Stimulated activated memory B cell treated with anti-CD40 and anti-IgM and Interleukin-4, amounts not matched to agents 10 μg/mL and 1 μg/mL and 100 μg/mL, for 72 hours (primary cell): ENCODE results near the gene GMDS.
"Not testable (repeated sequence)": the region's sequence is repeated elsewhere in the genome, so short reads cannot be mapped to it uniquely, and the experiment has no call there.

ENCODE experiments used
- ATAC-seq: fragments of 150-1000 bp; cut with Tn5 transposase; 2 replicates; pipeline ENCODE4 v1.10.0; 2021
- H3K27ac Mint-ChIP-seq: one replicate; pipeline ENCODE4 v1.8.0; 2022; ENCODE audit warnings: mild to moderate bottlenecking, mixed read lengths
- H3K27me3 Mint-ChIP-seq: one replicate; pipeline ENCODE4 v1.8.0; 2022; ENCODE audit warnings: mixed read lengths
- H3K36me3 Mint-ChIP-seq: one replicate; pipeline ENCODE4 v1.8.0; 2022; ENCODE audit warnings: mixed read lengths
- H3K4me1 Mint-ChIP-seq: one replicate; pipeline ENCODE4 v1.8.0; 2022; ENCODE audit warnings: mixed read lengths
- H3K4me3 Mint-ChIP-seq: one replicate; pipeline ENCODE4 v1.8.0; 2022; ENCODE audit warnings: mild to moderate bottlenecking, moderate library complexity, mixed read lengths
- H3K9me3 Mint-ChIP-seq: one replicate; pipeline ENCODE4 v1.8.0; 2022; ENCODE audit warnings: mixed read lengths

GMDS gene

DNA sequence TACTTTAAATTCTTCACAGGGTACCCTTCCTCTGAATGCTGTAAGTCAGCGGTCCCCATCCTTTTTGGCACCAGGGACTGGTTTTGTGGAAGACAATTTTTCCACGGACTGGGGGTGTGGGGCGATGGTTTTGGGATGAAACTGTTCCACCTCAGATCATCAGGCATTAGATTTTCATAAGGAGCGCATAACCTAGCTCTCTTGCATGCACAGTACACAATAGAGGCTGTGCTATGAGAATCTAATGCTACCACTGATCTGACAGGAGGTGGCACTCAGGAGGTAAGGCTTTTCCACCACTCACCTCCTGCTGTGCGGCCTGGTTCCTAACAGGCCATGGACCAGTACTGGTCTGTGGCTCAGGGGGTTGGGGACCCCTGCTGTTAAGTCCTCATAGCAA lies 399.9 kb downstream of the GMDS start:
- not testable (repeated sequence) for H3K4me3 Mint-ChIP-seq, H3K4me1 Mint-ChIP-seq, H3K27ac Mint-ChIP-seq, H3K27me3 Mint-ChIP-seq, ATAC-seq, H3K9me3 Mint-ChIP-seq
- H3K36me3 Mint-ChIP-seq: peaks cover 19% of the 10 kb centered on the region

DNA sequence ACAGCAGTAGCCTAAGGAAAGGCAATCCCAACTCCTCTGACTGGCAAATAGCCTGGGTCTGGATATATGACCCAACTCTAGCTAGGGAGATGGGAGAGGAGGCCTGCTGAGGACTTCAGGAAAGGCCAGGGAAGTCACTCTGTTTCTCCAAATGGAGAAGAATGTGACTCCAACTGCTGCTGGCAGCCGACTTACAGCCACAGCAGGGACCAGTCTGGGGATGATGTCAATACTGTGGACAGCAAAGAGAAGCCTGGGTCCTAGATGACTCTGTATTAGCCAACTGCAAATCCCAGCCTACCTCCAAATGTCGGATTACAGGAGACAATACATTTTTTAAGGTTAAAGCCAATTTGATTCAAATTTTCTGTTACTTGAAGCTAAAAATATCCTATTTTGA lies 403.1 kb downstream of the GMDS start:
- no peak for ATAC-seq
- no peaks in the 10 kb centered on the region for H3K9me3 Mint-ChIP-seq
- no peaks in the 10 kb centered on the region for H3K4me1 Mint-ChIP-seq
- no peaks in the 10 kb centered on the region for H3K27me3 Mint-ChIP-seq
- H3K36me3 Mint-ChIP-seq: peaks cover 13% of the 10 kb centered on the region
- no peak overlapping the region for H3K27ac Mint-ChIP-seq
- no peak overlapping the region for H3K4me3 Mint-ChIP-seq

DNA sequence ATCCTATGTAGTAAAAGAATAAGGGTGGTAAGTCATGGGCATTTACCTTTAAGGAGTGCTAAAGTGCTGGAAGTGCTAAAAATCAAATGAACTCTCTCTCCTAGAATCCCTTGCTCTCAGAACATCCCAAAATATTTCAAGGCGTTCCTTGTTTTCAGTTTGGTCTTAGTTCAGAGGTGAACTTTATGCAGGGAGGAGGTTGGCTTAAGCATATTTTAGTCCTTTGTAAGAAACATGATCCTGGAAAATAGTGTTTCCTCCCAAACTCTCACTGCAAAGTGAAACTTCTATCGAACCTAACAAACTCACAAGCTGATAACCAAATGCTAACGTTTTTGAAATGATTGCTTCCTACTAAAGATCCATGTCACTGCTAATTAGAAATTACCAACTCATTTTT lies 404.3 kb downstream of the GMDS start:
- no peak overlapping the region for H3K27ac Mint-ChIP-seq
- no peaks in the 10 kb centered on the region for H3K27me3 Mint-ChIP-seq
- no peak overlapping the region for H3K4me3 Mint-ChIP-seq
- no peak for ATAC-seq
- no peaks in the 10 kb centered on the region for H3K9me3 Mint-ChIP-seq
- H3K4me1 Mint-ChIP-seq: no peaks in the 10 kb centered on the region
- H3K36me3 Mint-ChIP-seq: peaks cover 11% of the 10 kb centered on the region

DNA sequence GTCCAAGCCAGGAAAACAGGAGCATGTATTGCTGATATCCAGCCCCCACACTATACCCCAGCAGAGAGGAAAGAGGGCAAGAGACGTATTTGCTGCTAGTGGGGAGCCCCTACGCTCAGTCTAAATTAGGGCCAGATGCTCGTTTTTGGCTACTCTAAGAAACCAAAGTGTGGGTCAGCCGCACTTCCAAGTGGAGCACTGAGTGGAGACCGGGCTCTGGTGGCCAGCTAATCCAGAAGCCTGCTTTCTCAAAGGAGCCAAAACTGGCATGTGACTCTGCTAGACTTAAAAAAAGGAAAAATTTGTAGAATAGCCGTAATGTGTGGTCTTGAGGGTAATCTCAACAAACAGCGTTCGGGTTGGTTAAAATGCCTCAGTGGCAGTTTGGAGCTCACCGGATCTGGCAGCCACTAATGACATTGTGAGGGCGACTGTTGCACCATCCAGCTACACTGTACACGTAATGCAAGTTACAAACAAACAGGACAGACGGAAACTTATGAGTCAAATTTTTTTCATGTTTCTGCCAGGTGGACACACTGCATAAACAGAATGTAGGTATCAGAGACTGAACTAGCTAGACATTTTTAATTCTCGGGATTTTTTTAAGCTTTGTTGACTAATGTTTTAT lies 404.8 kb downstream of the GMDS start:
- no peak overlapping the region for H3K4me3 Mint-ChIP-seq
- no peaks in the 10 kb centered on the region for H3K27me3 Mint-ChIP-seq
- ATAC-seq: no peak
- H3K9me3 Mint-ChIP-seq: no peaks in the 10 kb centered on the region
- H3K36me3 Mint-ChIP-seq: peaks cover 7% of the 10 kb centered on the region
- no peaks in the 10 kb centered on the region for H3K4me1 Mint-ChIP-seq
- no peak overlapping the region for H3K27ac Mint-ChIP-seq

DNA sequence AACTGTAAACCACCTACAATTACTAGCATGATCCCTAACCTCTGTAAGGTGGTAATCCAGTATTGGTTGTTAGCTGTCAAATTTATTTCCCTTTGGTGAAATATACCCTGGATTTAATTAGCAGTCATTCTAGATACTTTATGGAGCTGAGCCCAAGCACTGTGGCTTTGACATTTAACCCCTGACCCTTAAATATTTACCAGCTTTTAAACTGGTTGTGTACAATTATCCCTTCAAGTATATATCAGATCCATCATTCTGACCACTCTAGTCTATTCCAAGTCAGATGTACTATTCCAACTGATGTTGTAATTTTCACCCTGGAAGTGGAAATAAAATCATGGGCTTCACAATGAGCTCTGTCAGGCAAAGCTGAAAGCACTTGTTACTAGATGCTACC lies 406.0 kb downstream of the GMDS start:
- H3K36me3 Mint-ChIP-seq: peaks cover 7% of the 10 kb centered on the region
- H3K27ac Mint-ChIP-seq: no peak overlapping the region
- H3K9me3 Mint-ChIP-seq: no peaks in the 10 kb centered on the region
- ATAC-seq: no peak
- no peaks in the 10 kb centered on the region for H3K27me3 Mint-ChIP-seq
- H3K4me3 Mint-ChIP-seq: no peak overlapping the region
- no peaks in the 10 kb centered on the region for H3K4me1 Mint-ChIP-seq

DNA sequence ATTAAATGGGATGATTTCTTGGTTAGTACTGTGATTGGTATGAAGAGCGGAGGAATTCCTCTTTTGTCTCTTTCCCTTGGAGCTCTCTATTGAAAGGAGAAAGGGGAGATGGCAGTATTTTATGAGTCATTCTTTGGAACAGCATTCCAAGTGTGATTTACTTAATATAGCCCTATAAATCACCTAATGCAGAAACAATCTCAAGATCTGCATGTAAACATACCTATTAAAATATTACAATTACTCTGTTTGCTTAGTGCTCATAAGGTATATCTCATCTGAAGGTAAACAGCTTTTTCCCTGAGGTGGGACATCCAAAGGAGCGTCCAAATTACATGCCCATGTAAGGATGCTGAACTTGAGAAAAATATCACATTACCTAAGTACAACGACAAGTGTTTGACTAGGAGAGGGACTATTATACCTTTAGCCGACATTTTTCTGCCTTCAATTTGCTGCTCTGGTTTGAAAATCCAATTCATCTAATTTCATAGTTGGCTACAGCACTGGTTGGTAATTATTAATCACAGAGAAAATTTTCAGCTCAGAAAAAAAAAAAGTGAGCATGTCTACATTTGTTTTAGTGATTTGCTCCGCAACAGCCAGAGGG lies 406.7 kb downstream of the GMDS start:
- H3K9me3 Mint-ChIP-seq: no peaks in the 10 kb centered on the region
- no peak overlapping the region for H3K4me3 Mint-ChIP-seq
- H3K36me3 Mint-ChIP-seq: peaks cover 7% of the 10 kb centered on the region
- no peaks in the 10 kb centered on the region for H3K27me3 Mint-ChIP-seq
- H3K27ac Mint-ChIP-seq: no peak overlapping the region
- no peak for ATAC-seq
- H3K4me1 Mint-ChIP-seq: no peaks in the 10 kb centered on the region

DNA sequence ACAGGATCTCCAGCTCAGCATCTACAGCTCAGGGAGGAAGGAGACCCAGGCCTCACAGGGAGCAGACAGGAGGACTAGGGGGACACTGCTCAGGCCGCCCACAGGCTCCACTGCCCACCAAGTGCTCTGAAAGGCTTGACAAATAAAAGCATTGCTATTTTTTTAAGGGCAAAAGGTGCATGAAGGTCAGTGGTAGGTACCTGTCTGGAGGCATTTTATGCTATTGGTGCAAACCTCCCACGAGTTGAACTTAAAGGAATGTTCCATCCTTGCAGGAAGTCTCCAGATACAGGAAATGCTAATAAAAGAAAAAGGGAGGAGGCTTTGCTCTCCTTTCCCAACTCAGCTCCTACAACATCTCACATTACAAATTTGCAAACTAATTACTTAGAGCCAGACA lies 407.6 kb downstream of the GMDS start:
- no peak overlapping the region for H3K27ac Mint-ChIP-seq
- H3K9me3 Mint-ChIP-seq: no peaks in the 10 kb centered on the region

DNA sequence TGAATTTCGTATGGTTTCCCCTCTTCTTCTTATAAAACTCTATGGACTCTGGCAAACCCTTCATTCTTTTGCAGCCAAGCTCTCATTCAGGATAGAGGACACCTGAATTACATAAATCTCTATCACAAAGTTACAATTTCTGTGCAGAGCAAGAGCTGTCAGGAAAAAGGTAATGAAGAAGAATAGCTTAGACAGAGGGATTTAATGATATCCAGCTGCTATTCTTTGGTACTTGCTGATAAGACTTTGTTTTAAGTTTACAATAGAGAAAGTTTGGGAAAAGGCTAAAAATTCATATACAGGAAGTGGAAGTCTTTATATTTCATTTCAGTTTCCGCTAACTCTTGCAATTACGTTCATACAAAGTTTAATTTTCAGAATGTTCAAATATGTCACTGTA lies 408.7 kb downstream of the GMDS start:
- no peaks in the 10 kb centered on the region for H3K27me3 Mint-ChIP-seq
- ATAC-seq: no peak
- no peak overlapping the region for H3K27ac Mint-ChIP-seq
- no peak overlapping the region for H3K4me3 Mint-ChIP-seq
- no peaks in the 10 kb centered on the region for H3K9me3 Mint-ChIP-seq
- H3K36me3 Mint-ChIP-seq: peaks cover 9% of the 10 kb centered on the region
- no peaks in the 10 kb centered on the region for H3K4me1 Mint-ChIP-seq

More for the DNA sequence above, 407.6 kb downstream of the GMDS start:
- no peak for ATAC-seq
- Mint-ChIP-seq H3K4me1 (no peaks in the 10 kb centered on the region), H3K4me3 (no peak overlapping the region), H3K36me3 (peaks cover 7% of the 10 kb centered on the region), H3K27me3 (no peaks in the 10 kb centered on the region)

DNA sequence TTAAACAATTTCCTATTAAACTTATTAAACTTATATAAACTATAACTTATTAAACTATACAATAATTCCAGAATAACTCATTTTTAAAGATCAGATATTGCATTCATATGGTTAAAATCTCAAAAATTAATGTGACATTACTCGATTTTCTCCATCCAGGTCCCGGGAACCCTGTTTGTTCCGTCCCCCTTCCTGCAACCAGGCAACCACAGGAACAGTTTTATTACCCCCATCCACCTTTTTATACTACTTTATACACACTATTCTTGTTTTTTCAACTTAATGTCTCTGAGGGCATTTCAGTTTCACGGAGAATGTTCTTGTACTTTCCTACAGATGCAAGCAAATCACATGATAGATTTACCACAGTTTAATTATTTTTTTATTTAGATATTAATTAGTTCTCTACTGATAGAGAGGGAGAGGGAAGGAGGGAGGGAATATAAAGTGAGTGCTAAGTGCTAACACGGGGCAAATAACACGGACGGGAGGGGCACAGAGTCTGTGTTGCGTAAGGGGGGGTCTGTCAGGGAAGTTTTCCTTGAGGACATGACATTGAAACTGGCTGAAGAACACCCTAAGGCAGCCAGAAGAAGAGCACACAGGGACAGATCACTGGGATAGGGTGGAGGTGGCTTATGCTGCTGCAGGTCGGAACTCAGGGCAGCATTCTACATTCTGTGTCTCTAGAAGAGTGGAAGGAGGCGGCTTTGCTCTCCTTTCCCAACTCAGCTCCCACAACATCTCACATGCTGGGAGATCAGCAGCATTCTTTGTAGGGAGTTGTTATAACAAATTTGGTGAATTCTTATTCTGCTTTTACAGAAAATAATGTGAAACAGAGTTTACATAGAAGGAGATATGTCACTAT lies 410.5 kb downstream of the GMDS start:
- ATAC-seq: no peak
- Mint-ChIP-seq H3K9me3 (no peaks in the 10 kb centered on the region), H3K4me3 (no peak overlapping the region), H3K27me3 (no peaks in the 10 kb centered on the region), H3K36me3 (peaks cover 23% of the 10 kb centered on the region), H3K4me1 (no peaks in the 10 kb centered on the region), H3K27ac (no peak overlapping the region)

DNA sequence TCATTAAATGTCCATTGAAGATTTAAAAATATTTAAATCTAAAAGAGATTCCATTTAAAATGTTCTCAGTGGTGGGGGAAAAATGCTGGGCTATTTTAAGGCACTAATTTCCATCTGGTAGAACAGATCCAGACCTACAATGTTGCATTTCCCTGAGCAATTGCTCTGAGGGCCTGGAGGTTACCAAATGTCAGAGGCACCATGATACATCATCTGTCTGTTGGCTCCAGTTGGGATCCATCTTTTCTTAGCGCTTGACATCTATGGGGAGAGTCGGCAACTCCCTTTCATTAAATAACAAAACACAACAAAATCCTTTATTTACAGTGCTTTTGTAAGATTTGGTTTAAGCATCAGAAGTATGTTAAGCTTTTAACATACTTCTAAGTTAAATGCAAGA lies 411.2 kb downstream of the GMDS start:
- Mint-ChIP-seq H3K4me3 (no peak overlapping the region), H3K36me3 (peaks cover 30% of the 10 kb centered on the region), H3K9me3 (peaks cover 3% of the 10 kb centered on the region), H3K4me1 (no peaks in the 10 kb centered on the region), H3K27me3 (no peaks in the 10 kb centered on the region), H3K27ac (no peak overlapping the region)
- ATAC-seq: no peak

DNA sequence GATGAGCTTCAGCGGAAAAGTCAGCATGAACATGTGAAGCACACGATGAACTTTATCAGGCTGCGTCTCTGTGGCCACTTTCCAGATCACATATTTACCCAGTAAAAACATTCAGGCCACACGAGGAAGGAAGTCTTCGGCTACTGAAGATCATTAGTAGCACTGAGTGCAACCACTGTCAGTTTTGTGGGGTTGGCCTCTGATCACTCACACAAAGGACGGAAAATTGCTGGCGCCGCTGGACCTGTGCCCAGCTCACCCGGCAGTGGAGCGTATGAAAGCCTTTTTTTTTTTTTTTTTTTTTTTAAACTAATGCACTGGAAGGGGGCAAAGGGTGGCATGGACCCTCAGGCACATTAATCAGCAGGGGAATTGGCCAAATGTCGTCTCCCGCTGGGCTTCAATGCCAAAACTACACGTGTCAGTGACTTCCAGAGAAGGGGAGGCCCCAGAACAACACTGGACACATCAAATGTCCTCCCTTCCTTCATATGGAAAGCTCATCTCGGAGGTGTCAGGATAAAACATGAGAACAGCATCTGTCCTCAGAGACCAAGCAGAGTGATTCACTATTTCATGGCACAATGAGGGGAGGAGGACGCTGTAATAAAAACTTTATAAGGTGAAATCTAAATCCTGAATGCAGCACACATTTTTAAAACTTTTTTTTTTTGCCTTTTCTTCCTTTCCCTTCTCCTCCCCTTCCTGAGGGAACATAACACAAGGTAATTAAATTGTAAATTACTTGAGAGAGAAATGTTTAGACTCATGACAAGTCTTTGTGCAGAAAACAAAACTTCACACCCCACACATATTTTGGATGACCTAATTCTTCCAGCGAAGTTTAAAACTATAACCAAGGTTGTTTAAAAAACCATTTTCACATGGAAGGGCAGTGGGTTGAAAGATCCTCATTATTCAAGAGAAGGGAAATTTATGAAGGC lies 412.3 kb downstream of the GMDS start:
- peaks cover 41% of the 10 kb centered on the region for H3K36me3 Mint-ChIP-seq
- peaks cover 13% of the 10 kb centered on the region for H3K9me3 Mint-ChIP-seq
- no peak overlapping the region for H3K27ac Mint-ChIP-seq
- no peak overlapping the region for H3K4me3 Mint-ChIP-seq
- no peak for ATAC-seq
- no peaks in the 10 kb centered on the region for H3K27me3 Mint-ChIP-seq
- no peaks in the 10 kb centered on the region for H3K4me1 Mint-ChIP-seq

DNA sequence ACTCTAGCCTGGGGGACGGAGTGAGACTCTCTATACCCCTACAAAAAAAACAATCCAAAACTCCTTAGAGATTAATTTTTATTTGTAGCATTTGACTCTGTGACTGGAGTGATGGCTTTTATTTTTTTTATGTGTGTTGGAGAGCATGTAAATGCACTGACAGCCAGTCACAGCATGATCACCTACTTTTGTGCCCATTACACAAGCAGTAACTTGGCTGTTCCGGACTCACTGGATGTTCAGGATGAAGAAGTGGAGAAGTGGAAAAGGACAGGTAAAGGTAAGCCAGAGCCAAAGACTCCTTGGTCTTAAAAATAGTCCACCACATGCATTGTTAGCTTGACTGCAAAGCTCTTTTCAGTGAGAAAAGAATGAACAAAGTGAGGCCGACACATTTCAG lies 413.0 kb downstream of the GMDS start:
- H3K4me1 Mint-ChIP-seq: no peaks in the 10 kb centered on the region
- no peak for ATAC-seq
- H3K27ac Mint-ChIP-seq: no peak overlapping the region
- no peaks in the 10 kb centered on the region for H3K27me3 Mint-ChIP-seq
- peaks cover 19% of the 10 kb centered on the region for H3K9me3 Mint-ChIP-seq
- H3K4me3 Mint-ChIP-seq: no peak overlapping the region
- H3K36me3 Mint-ChIP-seq: peaks cover 41% of the 10 kb centered on the region

DNA sequence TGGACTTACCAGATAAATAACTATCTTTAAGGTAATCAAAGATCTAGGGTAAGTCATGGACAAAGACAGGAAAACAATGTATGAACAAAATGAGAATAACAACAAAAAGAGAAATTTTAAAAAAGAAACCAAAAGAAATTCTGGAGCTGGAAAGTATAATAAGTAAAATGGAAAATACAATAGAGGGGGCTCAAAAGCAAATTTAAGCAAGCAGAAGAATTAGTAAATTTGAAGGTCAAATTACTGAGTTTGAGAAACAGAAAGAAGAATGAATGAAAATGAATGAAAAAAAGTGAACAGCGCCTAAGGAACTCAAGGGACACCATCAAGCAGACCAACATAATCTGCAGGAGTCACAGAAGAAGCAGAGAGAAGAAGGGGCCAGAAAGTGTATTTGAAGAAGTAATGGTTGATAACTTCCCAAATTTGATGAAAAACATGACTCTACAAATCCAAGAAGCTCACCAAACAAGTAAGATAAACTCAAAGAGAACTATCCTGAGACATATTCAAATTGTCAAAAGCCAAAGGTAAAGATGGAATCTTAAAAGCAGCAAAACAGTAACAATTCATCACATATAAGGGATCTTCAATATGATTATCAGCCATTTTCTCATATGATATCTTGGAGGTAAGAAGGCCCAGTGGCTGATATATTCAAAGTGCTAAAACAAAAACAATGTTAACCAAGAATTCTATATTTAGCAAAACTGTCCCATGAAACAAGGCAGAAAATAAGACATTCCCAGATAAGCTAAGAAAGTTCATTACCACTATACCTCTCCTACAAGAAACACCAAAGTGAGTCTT lies 417.2 kb downstream of the GMDS start:
- Mint-ChIP-seq H3K4me1 (peaks cover 16% of the 10 kb centered on the region), H3K27me3 (no peaks in the 10 kb centered on the region), H3K27ac (no peak overlapping the region), H3K4me3 (no peak overlapping the region), H3K9me3 (peaks cover 19% of the 10 kb centered on the region), H3K36me3 (peaks cover 51% of the 10 kb centered on the region)
- no peak for ATAC-seq

DNA sequence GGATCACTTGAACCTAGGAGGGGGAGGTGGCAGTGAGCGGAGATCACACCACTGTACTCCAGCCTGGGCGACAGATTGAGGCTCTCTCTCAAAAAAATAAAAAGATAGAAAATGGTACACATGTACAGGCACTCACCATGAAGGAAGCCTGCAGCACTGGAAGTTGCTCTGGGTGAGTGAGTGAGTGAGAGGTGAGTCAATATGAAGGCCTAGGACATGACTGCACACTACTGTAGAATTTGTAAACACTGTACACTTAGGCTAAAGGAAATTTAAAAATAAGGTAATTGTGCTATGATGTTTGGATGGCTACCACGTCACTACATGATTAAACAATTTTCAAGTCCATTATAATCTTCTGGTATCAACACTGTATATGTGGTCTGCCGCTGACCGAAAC lies 419.5 kb downstream of the GMDS start:
- Mint-ChIP-seq H3K27me3 (no peaks in the 10 kb centered on the region), H3K9me3 (peaks cover 19% of the 10 kb centered on the region), H3K36me3 (peaks cover 41% of the 10 kb centered on the region), H3K4me3 (no peak overlapping the region), H3K27ac (no peak overlapping the region), H3K4me1 (peaks cover 16% of the 10 kb centered on the region)
- ATAC-seq: no peak
